Fibroblast of mammary gland (primary cell): ENCODE measurements around the gene MBD3.
"Not testable (repeated sequence)": the region's sequence is repeated elsewhere in the genome, so short reads cannot be mapped to it uniquely, and the experiment has no call there.

Experiments
- DNase-seq: peaks from one replicate; pipeline ENCODE4 v3.0.0-alpha.2; 2010; ENCODE audit warnings: low read depth
- H3K4me3 ChIP-seq: 2 replicates; pipeline ENCODE4 v1.5.1; 2011; ENCODE audit warnings: low read depth, mild to moderate bottlenecking, low read length, moderate library complexity; ENCODE audit not compliant: control insufficient read depth
- CTCF ChIP-seq: conservative IDR thresholded peaks from 2 replicates; pipeline ENCODE4 v1.5.1; 2011; ENCODE audit warnings: low read depth, low read length, inconsistent platforms; ENCODE audit not compliant: control insufficient read depth, insufficient read depth

The MBD3 gene, protein sequence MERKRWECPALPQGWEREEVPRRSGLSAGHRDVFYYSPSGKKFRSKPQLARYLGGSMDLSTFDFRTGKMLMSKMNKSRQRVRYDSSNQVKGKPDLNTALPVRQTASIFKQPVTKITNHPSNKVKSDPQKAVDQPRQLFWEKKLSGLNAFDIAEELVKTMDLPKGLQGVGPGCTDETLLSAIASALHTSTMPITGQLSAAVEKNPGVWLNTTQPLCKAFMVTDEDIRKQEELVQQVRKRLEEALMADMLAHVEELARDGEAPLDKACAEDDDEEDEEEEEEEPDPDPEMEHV

DNA sequence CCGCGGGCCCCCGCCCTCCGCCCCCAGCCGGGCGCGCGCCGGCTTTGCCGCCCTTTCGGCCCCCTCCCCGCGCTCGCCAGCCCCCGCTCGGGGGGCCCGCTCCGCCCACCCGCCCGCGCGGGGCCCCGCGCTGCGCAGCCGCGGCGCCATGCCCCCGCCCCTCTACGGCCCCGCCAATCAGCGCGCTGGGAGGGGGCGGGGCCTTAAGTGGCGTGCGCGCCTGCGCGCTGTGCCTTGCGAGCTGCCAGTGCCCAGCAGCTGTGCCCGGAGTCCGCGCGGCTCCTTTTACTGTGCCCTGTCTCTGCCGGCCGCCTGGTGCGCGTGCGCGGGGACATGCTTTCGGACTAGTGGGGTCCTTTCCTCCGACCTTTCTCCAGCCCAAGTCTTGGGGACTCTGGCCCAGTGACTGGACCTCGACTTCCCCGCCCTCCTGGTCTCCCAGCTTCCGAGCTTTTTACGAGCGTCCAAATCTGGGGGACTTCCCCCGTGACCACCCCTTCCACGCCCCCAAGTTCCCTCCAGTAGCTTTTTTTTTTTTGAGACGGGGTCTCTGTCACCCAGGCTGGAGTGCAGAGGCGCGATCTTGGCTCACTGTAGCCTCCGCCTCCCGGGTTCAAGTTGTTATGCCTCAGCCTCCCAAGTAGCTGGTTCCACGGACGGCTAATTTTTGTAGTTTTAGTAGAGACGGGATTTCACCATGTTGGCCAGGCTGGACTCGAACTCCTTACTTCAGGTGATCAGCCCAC, at the start of gene MBD3:
MBD3 (minus strand) TSS at position 111 of the 746 bp plus-strand sequence. CDS start 234 bp downstream, outside the sequence.
- TF ChIP-seq CTCF = no peak

GRCh38 chr19:1640893-1641448, 48.3 kb upstream of the MBD3 start:
- not testable (repeated sequence) for H3K4me3 ChIP-seq, DNase-seq

More for the DNA sequence above, at the start of gene MBD3:
- peak; percentile 89 for DNase-seq
- H3K4me3 ChIP-seq = peak within 1 kb of the TSS; percentile 76

- no peak overlapping the region for H3K4me3 ChIP-seq
- no peak for DNase-seq
- TF ChIP-seq CTCF = no peak
These were observed 43.9 kb upstream of the MBD3 start for GRCh38 chr19:1636325-1637236.

- TF ChIP-seq CTCF = no peak
- H3K4me3 ChIP-seq = no peak overlapping the region
- DNase-seq = no peak
These were observed 42.2 kb upstream of the MBD3 start for GRCh38 chr19:1634938-1635243.

DNA sequence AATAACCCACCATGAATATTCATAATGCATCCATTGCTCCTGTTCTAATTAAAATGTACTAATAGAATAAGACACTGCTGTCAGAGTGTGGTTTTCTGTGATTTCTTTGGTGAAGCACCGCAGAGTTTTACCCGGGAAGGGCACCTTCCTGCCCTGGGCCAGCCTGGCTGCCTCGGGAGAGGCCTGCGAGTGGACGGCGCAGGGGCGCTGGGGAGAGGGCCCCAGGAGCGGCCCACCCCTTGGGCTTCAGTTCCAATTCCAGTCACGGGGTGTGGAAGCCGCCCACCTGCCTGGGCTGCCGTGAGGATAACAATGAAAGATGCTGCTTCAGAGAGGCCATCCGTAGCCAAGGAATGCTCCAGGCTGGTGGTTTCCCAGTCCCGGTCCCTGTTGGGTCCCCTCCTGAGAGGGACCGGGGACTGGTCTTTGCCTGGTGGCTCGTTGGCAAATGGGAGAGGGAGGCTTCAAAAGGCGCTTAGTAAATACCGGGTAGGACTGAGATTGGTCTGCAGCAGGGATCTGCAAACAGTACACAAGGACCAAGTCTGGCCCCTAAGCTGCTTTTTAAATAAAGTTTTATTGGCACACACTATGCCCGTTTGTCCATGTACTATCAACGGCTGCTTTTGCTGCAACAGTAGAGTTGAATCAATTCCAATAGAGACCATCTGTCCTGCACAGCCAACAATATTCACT, 41.7 kb upstream of the MBD3 start:
- TF ChIP-seq CTCF = no peak
- no peak for DNase-seq
- H3K4me3 ChIP-seq = no peak overlapping the region

GRCh38 chr19:1633269-1633826, 40.7 kb upstream of the MBD3 start:
- no peak for TF ChIP-seq CTCF
- no peak for DNase-seq
- no peak overlapping the region for H3K4me3 ChIP-seq
